GM12874 (cell line): Measurements from ENCODE around the gene MOB2.

Experiments used
- TF ChIP-seq, protein P1 (sequence below): IDR thresholded peaks from 2 replicates; pipeline ENCODE4 v1.5.1; 2011; ENCODE audit warnings: low read depth, mild to moderate bottlenecking, control low read depth, low read length, moderate library complexity; ENCODE audit not compliant: insufficient read depth

Gene MOB2

GRCh38 chr11:1425006-1425405 lies 61.6 kb downstream of the MOB2 start:
- TF ChIP-seq, protein P1, sequence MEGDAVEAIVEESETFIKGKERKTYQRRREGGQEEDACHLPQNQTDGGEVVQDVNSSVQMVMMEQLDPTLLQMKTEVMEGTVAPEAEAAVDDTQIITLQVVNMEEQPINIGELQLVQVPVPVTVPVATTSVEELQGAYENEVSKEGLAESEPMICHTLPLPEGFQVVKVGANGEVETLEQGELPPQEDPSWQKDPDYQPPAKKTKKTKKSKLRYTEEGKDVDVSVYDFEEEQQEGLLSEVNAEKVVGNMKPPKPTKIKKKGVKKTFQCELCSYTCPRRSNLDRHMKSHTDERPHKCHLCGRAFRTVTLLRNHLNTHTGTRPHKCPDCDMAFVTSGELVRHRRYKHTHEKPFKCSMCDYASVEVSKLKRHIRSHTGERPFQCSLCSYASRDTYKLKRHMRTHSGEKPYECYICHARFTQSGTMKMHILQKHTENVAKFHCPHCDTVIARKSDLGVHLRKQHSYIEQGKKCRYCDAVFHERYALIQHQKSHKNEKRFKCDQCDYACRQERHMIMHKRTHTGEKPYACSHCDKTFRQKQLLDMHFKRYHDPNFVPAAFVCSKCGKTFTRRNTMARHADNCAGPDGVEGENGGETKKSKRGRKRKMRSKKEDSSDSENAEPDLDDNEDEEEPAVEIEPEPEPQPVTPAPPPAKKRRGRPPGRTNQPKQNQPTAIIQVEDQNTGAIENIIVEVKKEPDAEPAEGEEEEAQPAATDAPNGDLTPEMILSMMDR = no peak

DNA sequence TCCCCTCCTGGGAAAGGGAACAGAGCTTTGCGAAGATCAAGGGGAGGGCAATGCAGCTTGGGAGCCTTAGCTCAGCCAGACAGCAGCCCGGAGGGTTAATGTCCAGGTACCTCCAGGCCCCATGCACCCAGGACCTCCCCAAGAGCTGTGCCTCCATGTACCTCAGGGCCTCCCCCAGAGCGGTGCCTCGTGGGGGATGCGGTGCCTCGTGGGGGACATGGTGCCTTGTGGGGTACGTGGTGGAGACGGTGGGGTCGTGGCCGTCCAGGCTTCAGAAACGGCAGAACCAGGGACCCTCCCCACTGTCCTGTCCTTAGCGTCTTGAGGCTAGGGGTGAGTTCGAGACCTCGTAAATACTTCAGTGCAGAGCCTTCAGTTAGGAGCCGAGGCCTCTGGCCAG lies 63.6 kb downstream of the MOB2 start:
- TF ChIP-seq, protein P1 = no peak

DNA sequence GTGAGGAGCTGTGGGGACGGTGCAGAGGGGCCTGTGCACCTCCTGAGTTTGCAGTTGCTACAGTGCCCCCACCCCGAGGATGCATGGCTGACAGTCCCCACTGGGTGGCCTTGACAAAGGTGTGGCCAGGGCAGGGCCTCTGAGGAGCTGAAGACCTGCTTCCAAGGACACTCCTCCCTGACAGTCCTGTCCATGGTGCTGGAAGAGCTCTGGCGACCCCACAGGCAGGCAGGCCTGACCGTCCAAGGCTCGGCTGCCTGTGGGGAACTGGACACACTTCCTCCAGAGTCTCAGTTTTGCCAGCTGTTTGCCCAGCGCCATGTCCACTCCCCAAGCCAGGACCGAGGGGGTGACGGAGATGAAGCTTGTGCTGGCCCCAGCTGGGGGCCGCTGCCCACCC lies 64.1 kb downstream of the MOB2 start:
- TF ChIP-seq, protein P1 = no peak

- TF ChIP-seq, protein P1 = no peak
Observed at GRCh38 chr11:1421291-1421690, 65.3 kb downstream of the MOB2 start.

DNA sequence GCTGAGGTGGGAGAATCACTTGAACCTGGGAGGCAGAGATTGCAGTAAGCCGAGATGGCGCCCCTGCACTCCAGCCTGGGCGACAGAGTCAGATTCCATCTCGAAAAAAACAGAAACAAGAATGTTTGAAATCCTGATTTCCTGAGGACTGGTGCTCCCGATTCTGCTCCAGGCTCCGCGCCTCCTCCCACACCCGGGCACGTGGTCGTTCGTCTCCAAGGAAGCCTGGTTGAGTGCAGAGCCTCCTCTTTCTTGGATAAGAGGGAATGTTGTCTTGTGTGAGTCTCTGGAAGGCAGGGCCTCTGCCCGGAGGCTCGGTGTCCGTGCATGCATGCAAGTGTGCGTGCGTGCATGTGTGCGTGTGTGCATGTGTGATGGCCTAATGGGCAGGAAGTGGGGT lies 66.8 kb downstream of the MOB2 start:
- TF ChIP-seq, protein P1 = no peak
